Islet precursor cell (in vitro differentiated cells): Measurements from ENCODE around the gene ART4.
A peak's percentile ranks its signal among the peaks of the same experiment; 100 is the strongest.

Source experiments
- DNase-seq: peaks from one replicate; pipeline ENCODE4 v3.0.0-alpha.2; 2018

ART4 gene

DNA sequence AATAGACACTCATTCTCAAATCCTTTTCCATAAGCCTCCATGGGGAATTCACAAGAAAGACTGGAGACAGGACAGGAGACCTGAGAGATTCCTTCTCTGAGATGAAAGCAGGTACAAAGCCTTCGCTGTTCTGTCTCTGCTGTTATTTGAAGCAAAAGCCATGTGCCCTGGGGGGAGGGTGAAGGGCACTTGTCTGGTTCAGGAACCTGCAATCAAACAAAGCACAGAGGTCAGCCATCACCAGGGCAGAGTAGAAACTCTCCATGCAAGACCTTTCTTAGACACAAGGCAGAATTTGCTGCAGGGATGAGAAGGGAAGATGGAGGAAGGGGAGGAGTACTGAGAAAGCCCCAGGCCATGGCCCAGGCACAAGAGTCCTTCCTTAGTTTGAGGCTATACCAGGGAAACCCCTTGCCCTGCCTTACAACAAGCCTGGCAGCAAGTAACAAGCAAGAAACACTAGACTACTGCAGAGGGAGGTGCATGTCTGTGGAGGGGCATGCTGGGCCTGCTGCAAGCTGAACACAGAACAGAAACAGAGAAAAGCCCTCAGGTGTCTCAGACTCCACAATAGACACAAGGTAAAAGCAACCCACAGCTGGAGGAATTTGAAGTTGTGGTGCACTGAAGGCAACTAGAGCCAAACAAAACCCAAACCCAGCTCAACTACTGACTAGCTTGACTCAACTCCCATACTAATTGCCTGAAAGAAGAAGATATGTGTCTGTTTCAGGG, 7.8 kb upstream of the ART4 start:
- DNase-seq = peak; percentile 99

DNA sequence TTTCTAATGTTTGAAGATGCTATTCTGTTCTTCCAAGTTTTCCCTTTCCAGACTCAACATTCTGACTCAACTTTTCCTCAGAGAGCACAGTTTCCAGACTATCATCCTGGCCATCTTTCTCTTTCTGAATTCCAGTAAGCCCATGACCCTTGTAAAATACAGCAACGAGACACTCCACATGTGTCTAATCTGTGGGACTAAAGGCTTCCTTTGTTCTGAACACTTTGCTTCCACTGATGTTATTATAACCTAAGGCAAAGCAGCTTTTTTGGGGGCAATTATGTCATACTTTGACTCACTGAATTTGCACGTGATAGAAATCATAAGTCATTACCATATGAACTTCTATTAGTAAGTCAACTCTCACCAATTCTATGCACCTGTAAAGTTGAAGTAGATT, 6.3 kb upstream of the ART4 start:
- peak; percentile 81 for DNase-seq

DNA sequence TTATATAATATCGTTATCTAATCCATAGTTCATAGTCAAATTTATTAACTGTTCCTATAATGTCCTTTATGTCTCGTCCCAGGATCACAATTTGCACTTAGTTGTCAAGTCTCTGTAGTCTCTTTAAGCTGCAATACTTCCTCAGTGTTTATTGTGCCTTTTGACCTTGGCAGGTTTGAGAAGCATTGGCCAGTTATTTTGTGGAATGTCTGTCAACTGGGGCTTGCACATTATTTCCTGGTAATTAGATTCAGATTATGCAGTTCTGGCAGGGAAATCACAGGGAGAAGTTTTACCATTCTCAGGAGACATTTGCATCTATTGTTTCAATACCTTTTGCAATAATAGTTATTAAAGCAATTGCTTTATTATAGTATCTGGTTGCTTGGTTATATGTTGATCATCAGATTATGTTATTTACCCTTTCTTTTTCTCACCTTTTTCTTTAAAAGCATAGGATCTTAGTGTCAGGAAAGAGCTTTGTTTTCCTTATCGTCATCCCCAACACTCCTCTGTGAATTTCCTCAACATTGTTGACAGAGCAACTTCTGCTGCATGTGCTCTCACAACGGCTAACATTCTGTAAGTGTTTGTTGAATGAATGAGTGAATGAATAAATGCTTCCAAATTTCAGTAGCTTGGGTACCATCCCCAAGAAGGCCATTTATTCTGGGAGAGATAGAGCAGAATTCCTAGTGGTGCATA, 3.7 kb upstream of the ART4 start:
- no peak for DNase-seq

DNA sequence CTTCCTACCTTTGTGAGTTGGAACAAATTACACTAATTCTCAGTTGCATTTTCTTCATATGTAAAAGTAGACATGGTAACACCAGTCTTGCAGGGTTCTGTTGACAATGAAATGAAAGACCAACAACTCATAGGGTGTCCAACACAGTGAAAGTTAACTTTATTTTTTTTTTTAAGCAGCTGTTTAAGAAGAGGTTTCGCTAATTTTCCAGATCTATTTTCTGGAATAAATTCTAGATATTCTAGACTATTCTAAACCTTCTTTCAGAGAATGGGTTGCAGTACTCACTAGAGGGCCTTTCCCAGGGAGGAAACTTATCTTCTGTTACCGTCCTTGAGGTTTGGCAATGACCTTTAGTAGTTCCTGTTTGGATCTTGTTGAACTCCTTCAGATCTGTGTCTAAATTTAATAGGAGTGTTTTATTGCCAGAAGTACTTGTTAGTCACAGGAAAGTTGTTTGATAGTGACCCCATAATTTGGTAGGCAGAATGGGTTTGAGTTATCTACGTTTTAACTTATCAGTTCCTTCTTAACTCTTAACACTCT, 2.8 kb upstream of the ART4 start:
- no peak for DNase-seq

DNA sequence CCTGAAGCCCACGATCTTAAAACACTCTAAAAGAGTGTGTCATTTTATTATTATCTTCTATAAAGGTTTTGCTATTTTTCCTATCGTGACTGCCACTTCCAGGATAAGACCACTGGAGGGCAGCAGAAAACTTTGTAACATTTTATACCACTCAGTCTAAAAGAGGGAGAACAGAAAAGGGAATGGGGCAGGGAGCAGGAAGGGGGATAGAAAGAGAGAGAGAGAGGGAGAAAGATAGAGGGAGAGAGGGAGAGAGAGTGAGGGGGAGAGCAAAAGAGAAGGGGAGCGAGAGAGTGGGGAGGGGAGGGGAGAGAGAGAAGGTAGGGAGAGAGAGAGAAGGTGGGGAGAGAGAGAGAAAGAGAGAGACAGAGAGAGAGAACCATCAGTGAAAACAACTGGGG, 2.0 kb upstream of the ART4 start:
- peak; percentile 69 for DNase-seq

DNA sequence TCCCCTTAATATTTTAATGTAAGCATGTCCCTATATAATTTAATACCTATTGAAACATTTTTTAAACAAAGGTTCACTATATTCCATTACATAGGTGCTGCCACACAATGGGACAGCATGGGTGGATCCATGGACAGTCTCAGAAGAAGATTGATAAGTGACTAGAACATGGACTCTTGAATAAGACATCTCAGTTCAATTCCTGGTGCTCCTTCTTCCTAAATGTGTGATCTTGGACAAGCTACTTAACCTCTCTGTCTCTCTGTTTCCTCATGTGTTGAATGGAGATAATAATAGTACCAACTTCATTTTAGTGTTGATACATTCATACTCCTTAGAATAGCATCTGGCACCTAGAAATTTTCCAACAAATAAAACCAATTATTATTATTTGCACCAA, 1.1 kb upstream of the ART4 start:
- DNase-seq = no peak

DNA sequence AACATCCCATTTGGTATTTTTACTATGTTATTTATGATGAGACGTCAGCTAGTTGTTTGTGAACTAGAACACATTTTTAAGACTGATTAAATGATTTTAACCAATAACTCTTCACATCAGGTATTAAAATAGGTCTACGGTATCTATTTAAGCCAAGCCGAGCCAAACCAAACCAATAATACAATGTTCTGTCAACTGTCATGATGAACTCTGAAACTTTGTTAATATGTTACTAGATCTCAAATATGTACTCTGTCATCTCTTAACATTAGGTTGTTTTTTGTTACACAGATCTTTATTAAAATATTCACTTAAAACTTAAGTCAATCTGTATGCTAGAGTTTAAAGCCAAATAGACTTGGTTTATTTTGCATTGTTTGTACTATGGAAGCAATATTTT, 1.0 kb downstream of the ART4 start:
- DNase-seq = no peak

DNA sequence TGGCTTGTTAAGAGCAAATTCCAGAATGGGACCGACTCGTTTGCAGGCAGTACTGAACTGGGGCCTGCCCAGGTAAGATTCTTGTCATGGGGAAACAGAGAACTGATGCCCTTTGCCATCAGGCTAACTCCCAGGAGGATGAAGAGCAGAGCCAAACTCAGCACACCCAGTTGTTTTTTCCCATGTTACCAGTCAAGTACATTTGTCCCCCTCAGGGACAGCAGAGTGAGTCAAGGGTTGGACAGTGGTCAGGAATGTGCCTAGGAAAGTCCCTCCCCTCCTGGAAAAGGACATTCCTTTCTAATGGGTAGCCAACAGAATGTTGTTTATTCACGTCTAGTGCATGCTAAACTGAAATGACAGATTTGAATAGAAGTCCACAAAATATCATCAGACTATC, 1.6 kb downstream of the ART4 start:
- DNase-seq = peak; percentile 91

DNA sequence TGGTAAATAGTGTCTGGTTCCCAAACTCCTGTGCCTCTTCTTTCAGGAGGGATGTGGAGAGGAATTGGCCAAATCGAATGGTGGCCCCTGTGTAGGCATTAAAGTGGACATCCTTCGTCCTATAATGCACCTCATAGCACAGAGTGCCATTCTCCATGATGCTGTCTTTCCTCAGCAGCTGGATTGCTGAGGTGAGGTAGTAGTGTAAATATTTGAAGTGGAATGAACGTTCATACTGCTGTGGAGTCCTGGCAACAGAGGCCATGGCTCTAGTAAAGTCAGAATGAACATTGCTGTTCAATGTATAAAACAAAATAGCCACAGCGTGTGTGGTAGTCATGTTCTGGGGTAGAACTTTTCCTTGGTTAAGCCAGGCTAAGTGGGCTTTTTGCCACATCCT, 2.7 kb downstream of the ART4 start:
- no peak for DNase-seq

DNA sequence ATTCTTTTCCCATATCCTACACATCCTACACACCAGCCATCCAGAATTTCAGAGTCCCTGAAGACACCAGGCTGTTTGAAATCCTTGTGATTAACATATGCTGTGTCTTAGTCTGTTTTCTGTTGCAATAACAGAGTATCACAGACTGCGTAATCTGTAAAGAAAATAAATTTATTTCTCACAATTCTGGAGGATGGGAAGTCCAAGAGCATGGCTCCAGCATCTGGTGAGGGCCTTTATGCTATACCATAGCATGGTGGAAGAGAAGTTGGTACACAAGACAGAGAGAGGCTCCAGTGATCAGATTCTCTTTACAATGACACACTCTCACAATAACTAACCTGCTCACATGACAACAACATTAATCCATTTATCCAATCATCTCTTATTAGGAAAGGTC, 4.1 kb downstream of the ART4 start:
- DNase-seq = no peak

DNA sequence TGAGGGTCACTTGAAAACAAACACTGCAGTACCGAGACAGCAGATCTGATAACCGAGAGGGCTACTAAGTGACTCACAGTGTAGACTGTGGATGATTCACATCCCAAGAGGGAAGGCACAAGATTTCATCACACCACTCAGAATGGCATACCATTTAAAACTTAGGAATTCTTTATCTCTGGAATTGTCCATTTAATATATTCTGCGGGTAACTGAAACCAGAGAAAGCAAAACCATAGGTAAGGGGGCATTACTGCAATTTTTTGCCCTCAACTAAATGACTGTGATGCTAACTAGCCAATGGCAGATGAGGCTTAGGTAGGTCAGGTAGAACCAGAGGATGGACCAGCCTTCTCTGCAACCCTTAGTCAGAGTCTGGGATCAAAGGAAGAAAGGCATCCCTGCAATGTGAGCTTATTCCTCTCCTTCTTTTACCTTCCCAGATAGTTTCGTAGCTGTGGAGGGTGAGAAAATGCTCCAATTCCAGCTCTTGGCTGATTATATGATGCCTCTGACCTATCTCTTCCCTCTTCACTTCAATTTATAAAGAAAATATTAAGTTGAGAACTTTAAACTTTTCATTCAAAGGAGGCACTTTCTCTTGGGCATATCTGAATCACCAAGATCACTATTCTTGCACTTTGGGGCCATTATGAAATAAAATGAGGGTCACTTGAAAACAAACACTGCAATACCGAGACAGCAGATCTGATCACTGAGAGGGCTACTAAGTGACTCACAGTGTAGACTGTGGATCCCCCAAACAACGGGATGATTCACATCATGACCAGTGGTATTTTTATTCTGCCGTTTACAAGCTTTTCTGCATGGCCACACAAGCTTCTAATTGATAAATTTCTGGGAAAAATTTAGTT, 6.8 kb downstream of the ART4 start:
- DNase-seq = peak; percentile 92

DNA sequence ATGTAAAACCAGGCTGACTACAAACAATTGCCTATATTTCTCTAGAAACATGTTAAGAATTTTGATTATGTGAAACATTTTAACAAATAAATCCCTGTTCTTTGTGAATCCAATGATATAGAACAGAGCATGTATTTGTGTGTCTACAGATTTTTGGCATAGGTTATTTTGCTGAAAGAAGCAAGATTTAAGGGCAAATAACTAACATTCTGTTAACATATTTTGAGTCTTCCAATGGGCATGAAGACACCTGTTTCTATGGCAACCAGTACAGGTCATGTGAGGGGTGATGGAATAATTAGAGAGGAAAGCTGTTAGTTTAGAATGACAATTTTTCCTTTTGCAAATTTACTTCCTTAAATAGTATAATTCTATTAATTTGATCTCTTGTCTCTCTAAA, 8.8 kb downstream of the ART4 start:
- DNase-seq = no peak

DNA sequence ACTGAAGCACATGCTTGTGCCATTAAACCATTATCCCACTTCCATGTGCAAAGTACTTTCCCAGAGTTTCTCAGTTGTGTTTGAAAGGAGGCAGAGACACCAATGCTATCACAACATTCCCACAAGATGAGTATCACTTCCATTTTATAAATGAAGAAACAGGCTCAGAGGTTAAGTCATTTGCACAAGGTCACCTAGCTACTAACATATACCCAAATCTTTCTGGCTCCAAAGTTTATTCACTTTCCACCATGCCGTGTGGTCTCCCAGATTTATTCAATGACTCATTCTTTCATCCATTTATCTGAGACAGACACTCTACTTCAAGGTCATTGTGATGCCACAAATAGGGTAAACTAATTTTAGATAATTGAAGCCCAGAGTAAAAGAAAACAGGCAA, 9.4 kb downstream of the ART4 start:
- DNase-seq = no peak

DNA sequence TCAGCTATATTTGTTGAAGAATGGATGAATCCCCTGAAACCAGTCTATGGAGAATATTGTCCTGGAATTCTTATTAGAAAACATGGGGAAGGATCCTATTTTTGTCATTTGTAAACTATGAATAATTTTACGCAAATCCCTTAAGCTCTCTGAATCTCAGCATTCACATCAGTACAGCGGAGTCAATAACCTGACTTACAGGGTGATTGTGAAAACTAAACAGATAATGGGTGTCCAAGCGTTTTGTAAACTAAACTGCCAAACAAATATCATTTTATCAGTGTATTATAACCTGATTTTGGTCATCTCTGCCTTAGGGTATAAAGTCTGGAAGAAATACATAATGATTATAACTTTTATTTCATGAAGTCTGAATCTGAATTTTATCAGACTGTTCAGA, 10.0 kb downstream of the ART4 start:
- DNase-seq = no peak

DNA sequence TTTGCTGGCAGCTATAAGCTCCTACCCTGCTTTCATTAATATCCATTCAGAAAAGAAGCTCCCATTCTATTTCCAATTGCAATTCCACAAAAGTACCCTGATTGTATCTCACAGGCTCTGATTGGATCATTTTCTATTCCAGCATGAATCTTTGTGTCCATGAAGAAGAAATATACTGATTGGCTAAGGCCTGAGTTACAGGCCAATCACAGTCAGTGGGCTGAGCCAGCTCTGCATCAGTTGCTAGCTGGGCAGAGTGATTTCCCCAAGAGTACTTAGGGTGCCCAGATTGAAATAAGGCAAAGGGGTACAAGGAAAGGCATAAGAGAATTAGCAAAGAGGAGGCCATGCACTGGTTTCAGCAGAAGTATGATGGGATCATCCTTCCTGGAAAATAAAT, 14.4 kb downstream of the ART4 start:
- DNase-seq = no peak

DNA sequence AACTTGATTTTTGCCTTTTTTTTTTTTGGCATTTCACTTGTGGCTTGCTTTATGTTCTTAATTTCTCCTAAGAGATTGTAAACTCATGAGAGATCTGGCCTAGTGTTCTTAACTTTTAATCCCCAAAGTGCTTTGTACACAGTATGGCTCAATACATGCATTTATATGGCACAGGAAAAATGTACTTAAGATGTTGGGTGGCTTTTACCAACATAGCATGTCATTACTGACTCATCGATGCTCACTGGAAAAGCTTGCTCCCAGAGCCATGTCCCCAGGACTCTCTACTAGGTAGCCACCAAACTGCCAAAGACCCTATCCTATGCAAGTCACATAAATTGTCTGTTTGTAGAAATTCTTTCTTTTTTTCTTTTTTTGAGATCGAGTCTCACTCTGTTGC, 16.3 kb downstream of the ART4 start:
- DNase-seq = no peak

DNA sequence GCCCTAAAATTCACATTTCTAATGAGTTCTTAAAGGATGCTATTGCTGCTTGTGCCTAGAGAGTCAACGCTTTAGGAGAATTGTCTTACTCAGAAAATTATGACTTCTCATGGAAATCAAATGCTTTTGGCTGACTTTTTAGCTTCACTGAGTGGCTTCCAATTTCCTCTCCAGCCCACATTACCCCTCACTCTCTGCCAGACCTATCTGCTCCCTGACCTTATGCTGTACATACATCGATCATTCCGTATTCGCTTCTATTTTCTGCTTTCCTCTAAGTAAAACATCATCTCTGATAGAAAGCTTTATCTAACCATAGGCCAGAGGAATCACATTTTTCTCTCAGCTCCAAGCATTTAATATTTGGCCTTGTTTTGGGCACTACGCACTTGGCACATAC, 16.8 kb downstream of the ART4 start:
- no peak for DNase-seq

DNA sequence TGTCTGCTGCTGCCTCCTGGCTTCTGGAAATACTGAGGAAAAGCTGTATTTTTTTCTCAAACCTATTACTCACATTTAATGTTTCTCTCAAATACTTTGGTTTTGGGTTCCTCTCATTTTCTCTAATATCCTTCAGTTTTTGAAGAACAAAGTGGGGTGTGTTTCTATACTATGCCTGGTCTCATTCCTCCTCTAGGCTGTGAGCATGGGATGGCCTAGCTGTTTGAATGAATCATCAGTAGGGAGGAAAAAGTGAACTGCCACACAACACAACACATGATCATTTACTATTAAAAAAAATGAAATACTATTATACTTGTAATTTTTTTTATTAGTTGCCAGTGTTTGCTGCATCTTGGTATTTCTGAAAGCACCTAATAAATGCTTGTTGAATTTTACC, 18.1 kb downstream of the ART4 start:
- DNase-seq = no peak

DNA sequence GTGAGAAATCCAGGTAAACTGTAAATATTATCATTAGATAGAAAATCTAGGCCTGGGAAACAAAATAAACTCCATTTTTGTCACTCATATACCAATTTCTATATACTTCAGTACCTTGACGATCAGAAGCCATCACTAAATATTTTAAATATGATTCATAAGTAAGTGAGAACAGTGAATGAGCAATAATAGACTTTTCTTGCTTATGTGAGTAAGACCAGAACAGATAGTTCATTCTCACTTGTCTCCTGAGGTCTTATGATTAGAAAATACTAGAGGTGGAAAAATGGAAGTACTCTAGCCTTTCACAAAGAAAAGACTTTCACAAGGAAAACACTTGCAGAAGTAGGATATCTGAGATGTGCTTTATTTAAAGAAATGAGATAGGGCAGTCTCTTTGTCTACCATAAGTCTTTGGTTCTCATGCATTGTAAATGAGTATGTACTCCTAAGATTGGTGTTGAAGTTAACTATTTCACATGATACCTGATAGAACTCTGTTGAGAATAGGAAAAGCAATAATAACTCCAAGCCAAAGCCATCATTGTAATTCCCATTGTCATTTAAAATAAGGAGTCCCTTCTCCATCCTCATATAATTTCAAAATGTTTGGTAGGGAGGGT, 19.2 kb downstream of the ART4 start:
- no peak for DNase-seq

DNA sequence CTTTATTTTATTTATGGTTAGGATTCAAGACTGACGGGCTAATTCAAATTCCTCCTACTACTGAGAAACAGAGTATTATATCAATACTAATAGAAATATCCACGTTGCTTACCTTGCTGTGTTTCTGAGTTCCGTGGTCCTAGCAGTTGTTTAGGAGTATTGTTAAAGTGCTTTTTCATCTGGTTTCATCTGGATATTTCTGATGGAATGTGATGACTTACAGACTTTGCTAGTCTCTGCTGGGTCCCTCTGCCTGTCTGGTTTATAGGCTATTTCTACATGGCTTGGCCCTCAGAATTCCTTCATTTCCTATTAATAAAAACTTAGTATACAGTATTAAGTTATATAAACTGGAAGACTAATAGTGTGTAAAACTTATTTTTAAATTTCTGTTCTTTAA, 29.3 kb downstream of the ART4 start, which contains the start of gene SMCO3:
Gene SMCO3 (minus strand): TSS at position 169 of the 400 bp plus-strand sequence. CDS start 7,502 bp downstream, outside the sequence.
- no peak for DNase-seq

DNA sequence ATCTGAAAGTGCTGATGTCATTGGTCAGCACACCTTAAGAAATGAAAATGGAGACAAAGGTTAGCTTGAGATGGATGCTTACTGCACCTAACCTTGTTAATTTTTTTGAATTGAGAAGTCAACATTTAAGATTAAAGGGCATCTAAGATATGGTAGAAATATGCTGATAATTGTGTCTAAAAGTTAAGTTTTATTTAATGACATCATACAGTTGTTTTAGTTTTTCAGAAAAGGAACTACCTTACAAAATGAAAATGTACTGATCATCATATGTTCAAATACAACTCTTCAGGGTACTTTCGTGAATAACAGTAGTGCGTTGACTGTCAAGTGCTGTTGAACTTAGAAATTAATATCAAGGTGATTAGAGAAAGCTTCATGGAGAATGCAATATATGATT, 31.8 kb downstream of the ART4 start:
- no peak for DNase-seq

DNA sequence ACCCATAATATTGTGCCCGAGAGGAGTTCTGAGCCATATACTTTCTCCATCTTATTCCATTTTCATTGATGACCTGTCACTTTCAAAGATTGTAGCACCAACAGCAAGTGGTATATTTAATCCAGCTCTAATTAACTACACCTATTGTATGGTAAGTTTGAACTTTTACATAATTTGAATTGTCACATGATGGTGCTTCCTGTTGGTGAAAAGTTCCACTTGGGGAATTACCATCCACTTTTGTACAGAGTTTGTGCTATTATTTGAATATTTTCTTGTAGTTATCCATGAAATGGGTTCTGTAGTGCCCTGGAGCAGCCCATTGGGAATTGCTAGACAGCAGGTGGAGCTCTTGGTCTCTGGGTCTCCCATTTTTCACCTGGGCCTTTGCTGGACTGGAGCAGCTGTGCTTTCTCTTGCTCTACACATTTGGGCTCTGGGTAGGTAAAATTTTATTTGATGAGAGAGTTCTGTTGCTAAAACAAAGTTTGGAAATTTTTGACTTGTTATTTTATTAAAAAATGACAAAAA, 32.3 kb downstream of the ART4 start:
- DNase-seq = peak; percentile 79
